ENCODE data around the gene HRK. TPM values are rescaled to one million over a fixed set of nuclear protein-coding genes. Genes with fewer than 3 reads are reported as not detected.
A peak's percentile ranks its signal among the peaks of the same experiment; 100 is the strongest.

HRK gene
- total RNA-seq, 1 experiment from 2014 or later: 2.6 TPM

- H4K91ac ChIP-seq (ENCODE audit: insufficient read length, low read depth, low read length): no peak within 1 kb of the TSS
- H4K20me1 ChIP-seq (ENCODE audit: control insufficient read depth, insufficient read depth, insufficient read length): no peaks in the 10 kb centered on the region
- 0 out of 2 replicates have a peak within 1 kb of the TSS, but pooled peaks have one; percentile 30 for H3K14ac ChIP-seq (ENCODE audit: insufficient read depth, low read length)
- no peaks in the 10 kb centered on the region; the same call in 1 of the 2 replicates for H3K79me2 ChIP-seq (ENCODE audit: insufficient read depth, low read length)
- H3K4me2 ChIP-seq (ENCODE audit: insufficient read depth, insufficient read length, low read length): peak within 1 kb of the TSS; percentile 50
- H2BK12ac ChIP-seq (ENCODE audit: insufficient read length, low read depth, low read length): no peak within 1 kb of the TSS
- H3K9me3 ChIP-seq (ENCODE audit: control insufficient read depth, low read depth, low read length): no peaks in the 10 kb centered on the region
- H4K8ac ChIP-seq (replicated peaks; ENCODE audit: insufficient read length, low read depth, low read length): no peak within 1 kb of the TSS
- no peak within 1 kb of the TSS for H3K4ac ChIP-seq (ENCODE audit: low read depth, low read length)
- no peak within 1 kb of the TSS for H3K27ac ChIP-seq (ENCODE audit: insufficient read length, low read depth, low read length)
- H3K4me1 ChIP-seq (ENCODE audit: insufficient read depth, low read length): no peaks in the 10 kb centered on the region
- Mint-ChIP-seq H3K4me1 (peaks cover 11 to 24% of the 10 kb centered on the region in 2 experiments; a peak in 3 of 4 replicates), H3K36me3 (ENCODE audit: insufficient read depth in 1 of 3, low read depth in 3 of 3) (peaks cover 0 to 5% (median 2%) of the 10 kb centered on the region in 3 experiments; a peak in 2 of 7 replicates), H3K4me3 (peak within 1 kb of the TSS; percentile 79 to 90), H3K27me3 (ENCODE audit: low read depth) (peaks cover 12% of the 10 kb centered on the region), H3K27ac (peak within 1 kb of the TSS; percentile 19 to 67 (median 46); a peak in 4 of 7 replicates), H3K9me3 (peaks cover 0 to 3% of the 10 kb centered on the region in 2 experiments; a peak in 1 of 5 replicates)
- no peak within 1 kb of the TSS for H2AFZ ChIP-seq (ENCODE audit: low read length)
- H3K27me3 ChIP-seq (ENCODE audit: insufficient read depth, low read length): no peaks in the 10 kb centered on the region
- H4K5ac ChIP-seq (ENCODE audit: insufficient read length, low read depth, low read length): no peak within 1 kb of the TSS
- no peak within 1 kb of the TSS for H3K23ac ChIP-seq (ENCODE audit: insufficient read length, low read depth, low read length)
- no peak within 1 kb of the TSS for H3K56ac ChIP-seq (ENCODE audit: insufficient read length, low read depth, low read length)
- no peak within 1 kb of the TSS for H2BK15ac ChIP-seq (ENCODE audit: low read depth, low read length)
- no peak for TF ChIP-seq CTCF (conservative IDR thresholded peaks at IDR 0.05)
- no peak within 1 kb of the TSS for H2AK5ac ChIP-seq (ENCODE audit: insufficient read length, low read length)
- no peak within 1 kb of the TSS for H2BK20ac ChIP-seq (ENCODE audit: low read depth, low read length, poor library complexity, severe bottlenecking)
- no CpG with 5 or more reads among the region's 82 CpGs for WGBS (ENCODE audit: extremely low coverage, insufficient read length, low lambda C conversion rate)
- no peak within 1 kb of the TSS for H3T11ph ChIP-seq (ENCODE audit: low read length)
- H3K79me1 ChIP-seq (ENCODE audit: insufficient read depth, low read depth, low read length, poor library complexity, severe bottlenecking): no peaks in the 10 kb centered on the region
- peak within 1 kb of the TSS; percentile 34 for H3K9ac ChIP-seq (ENCODE audit: extremely low read depth, insufficient read length, low read length)
- no peak within 1 kb of the TSS for H2BK5ac ChIP-seq (ENCODE audit: insufficient read length, low read length)
- H3K23me2 ChIP-seq (ENCODE audit: insufficient read length, low read depth, low read length, poor library complexity, severe bottlenecking): peaks cover 3% of the 10 kb centered on the region
- no peak within 1 kb of the TSS for H2BK120ac ChIP-seq (ENCODE audit: low read depth, low read length, poor library complexity, severe bottlenecking)
- H3K18ac ChIP-seq (ENCODE audit: insufficient read length, low read depth, low read length): peak within 1 kb of the TSS; percentile 49
- DNase-seq: peak; percentile 84
Measured at GRCh38 chr12:116910645-116911451, 29.6 kb upstream of the HRK start, which contains the start of gene FBXW8. FBXW8 (plus strand) TSS chr12:116910950; CDS start chr12:116911038, 88 bp downstream.
